T-helper 1 cell treated with Interleukin-12 subunit alpha and Interleukin-12 subunit beta and Interleukin-4 antibody, amounts not matched to agents 30 ng/mL and 1 ng/mL, for 36 hours (primary cell): ENCODE measurements around the gene DYNLT2. TPM values are rescaled to one million over a fixed set of nuclear protein-coding genes. Genes with fewer than 3 reads are reported as not detected.

ENCODE experiments used
- intact Hi-C: fragments of 100-400 bp; cut with micrococcal nuclease; formaldehyde crosslinking; loops from one replicate; pipeline ENCODE4 v1.15.1; 2024
- total RNA-seq: library from RNA; stranded (reverse); gene quantifications from 2 replicates; pipeline ENCODE4 v1.2.3, GENCODE V29; 2022

The DYNLT2 gene, protein sequence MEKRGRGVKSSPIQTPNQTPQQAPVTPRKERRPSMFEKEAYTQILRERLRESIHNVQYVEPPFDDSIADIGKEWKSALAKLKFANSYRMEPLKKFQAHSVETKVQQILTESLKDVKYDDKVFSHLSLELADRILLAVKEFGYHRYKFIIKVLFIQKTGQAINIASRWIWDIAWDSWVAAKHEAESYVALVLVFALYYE
- total RNA-seq, result 2.0 and 2.5 TPM in 2 replicates

DNA sequence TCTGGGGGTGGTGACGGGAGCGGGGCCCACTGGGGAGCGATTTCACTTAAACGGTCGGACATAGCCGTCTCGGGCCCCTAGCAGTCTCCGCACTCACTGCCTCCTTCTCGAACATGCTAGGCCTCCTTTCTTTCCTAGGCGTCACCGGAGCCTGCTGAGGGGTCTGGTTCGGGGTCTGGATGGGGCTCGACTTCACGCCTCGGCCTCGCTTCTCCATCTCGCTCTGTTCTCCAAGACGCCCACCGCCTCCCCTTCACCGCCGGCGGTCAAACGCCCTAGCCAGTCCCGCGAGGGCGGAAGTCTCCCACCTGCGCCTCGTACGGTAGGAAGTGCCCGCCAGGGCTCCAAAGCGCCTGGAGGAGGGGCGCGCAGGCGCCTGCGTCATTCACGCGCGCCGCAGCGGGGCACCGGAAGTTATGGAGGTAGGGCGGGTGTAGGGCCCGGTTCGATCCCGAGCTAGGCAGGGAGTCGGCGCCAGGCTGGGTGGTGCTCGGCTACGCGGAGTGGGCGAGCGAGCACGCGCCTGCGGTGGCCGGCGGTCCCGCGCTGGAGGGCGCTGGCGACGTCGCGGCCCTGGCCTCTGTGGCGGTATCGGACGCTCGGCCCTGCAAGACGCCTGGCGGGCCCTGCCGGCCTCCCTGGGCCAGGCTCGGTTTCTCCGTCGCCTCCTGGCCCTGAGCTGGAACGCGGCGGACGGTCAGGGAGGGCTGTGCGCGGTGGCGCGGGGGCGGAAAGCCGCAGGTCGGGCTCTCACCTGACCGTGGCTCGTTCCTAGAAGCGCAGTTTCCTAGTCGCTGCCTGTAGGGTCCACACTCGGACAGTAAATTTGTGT lies at the start of gene DYNLT2, which contains the start of gene ERMARD:
DYNLT2 (minus strand) TSS at position 331 of the 832 bp plus-strand sequence; CDS start at position 217, 114 bp downstream.
ERMARD (plus strand) TSS at position 381 of the 832 bp plus-strand sequence; CDS start at position 417, 36 bp downstream.
- intact Hi-C loops, result loop anchor here (1.0 kb wide), 9 partner anchors 28 to 856 kb away; partner anchors contain the start of genes C6orf120, PDCD2, TBP and WDR27

DNA sequence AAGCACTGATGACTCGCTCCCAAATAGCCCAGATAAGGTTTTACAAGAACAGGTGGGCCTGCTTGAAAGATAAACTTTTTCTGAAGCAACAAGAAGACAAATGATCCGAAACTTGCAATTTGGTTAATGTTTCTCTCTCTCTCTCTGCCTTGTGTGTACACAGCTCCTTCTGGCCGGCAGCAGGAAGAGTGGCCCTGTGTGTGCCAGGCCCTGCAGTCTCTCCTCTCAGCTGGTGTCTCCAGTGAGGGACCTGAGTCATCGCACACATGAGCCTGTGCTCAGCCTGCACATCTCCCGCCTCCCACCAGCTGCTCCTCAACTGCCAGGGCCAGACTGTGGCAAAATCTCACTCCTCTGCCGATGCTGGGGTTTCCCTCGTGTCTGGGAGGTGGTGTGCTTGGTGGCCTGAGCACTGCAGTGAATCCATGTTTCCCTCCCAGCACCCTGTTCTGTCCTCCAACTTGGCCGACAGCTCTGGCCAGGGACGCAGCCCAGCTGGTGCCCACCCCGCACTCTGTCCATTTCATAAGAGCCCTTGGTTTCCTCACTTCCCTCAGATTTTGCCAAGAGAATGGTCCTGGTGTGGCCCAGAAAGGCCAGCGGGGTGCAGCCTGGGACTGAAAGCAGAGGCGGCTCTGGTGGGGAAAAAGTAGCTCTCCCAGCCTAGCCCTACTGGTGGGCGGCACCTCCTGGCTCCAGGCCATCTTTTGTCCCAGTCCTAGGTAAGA lies 49.5 kb upstream of the DYNLT2 start:
- intact Hi-C loops, result no loop called here

DNA sequence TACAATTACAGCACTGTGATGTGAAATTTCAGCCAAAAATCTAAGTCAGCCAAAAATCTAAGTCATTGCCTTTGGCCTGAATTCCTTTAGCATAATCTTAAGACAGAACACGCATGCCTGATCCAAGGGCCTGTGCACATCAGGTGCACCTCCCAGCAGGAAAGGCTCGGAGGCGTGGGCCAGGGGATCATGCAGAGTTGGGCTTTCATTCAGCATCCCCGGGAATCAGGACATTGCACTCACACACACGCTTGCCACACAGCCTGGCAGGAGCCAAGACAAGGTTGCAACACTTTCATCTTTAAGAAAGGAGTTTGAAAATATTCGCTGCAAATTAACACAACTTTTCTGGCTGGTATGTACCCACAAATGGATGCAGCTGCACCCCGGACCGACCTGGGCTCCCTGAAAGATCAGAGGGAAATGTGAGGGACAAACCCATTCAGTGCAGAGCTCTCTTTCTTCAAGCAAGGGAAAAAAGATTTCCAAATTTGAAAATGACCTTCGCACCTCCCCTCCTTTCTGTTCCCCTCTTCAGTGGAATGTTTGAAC lies 48.8 kb upstream of the DYNLT2 start:
- intact Hi-C loops, result no loop called here

DNA sequence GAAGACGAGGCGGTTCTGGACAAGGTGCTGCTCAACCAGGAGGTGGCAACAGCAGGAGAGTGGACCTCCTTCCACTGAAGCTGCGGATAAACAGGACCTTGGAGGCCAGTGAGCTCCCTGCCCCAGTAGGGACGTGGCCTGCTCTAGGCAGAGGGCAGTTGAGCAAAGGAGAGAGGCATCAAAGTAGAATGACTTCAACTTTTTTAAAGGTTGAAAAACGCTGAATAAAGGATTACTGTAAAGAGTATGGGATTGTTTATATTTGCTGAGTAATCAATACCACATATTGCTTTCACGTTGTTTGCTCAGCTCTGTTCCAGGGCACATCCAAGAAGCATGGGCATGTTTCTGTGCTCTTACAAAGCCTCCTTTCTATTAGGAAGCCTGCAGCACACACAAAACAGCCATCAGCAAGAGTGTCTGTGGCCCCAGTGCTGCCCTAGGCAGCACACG lies 48.1 kb upstream of the DYNLT2 start:
- intact Hi-C loops, result no loop called here

DNA sequence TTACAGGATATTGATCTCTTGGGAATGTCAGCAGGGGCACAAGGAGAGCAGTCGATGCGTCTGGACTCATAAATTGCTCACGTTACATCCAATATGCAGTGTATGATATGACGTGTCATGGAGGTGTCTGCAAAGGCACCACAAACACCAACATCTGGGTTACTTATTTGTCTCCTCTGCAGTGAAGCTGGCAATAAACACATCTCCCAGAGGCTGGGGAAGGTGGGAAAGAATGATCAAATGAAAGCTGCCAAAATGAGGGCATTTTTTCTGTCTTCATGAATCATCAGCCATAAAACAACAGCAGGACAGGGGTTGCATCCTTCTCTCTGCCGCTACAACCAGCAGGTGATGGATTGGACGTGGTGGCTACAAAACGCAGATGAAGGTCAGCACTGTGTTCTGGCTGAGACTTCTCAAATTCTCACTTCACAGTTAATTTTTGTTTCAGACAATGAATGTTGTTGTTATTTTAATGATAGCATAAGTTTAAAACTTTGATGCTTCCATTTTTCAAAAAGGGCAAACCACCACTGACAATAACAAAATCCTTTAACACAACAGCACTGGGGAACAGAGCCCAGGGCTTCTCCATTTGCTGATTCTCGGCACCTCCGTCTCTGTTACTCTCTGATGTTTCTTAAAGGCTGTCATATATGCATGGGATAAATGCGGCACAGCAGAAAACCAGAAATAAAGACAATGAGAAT lies 47.5 kb upstream of the DYNLT2 start:
- intact Hi-C loops, result no loop called here

DNA sequence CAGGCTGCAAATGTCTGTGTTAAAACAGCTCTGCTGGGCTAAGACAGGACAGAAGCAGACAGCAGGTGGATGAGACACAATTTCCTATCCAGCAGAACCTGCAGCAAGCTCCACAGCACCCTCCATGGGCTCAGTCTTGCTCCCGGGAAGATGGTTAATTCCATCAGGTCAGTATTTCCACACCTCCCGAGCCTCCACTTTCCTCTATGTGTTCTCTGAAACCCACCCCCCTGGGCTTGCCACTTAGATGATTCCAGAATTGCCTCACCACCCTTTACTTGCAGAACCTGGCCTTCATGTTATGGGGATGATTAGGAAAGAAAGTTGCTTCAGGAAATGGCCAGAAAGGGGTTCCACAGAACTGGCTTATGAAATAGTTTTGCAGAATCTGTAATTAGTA lies 43.8 kb upstream of the DYNLT2 start:
- intact Hi-C loops, result no loop called here

DNA sequence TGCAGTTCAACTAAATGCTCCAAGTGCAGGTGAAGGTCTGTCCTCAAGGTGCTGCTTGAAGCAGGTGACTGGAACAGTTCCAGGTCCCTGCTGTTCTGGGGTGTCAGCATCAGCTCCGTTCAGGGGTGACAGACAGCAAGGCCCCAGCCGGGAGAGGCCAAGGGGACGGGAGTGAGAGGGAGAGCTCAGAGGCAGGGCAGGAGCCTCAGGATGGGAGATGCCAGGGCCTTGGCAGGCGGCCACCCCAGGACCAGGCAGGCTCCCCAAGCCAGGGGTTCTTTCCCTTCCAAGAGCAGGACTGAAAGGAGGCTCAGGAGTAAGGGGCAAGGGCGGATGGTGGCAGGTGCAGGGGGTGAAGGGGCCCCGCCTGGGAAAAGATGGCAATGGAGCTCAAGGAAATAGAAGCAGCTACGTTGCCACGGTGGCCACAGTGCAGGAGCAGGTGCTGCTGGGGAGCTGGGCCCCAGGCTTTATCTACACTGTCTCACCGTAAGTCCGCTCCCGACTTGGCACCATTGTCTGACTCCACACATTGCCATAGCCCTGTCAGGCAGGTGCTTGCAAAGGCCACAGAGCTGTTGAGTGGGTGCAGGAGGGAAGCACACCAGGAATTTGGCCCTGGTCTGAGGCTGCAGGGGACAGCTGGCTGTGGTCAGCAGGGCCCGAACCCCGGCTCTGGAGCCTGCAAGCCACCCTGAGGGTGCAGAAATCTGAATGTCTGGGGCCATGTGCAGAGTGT lies 43.1 kb upstream of the DYNLT2 start:
- intact Hi-C loops, result loop anchor here (5.0 kb wide), 2 partner anchors 198 to 498 kb away; partner anchors contain the start of gene DLL1

DNA sequence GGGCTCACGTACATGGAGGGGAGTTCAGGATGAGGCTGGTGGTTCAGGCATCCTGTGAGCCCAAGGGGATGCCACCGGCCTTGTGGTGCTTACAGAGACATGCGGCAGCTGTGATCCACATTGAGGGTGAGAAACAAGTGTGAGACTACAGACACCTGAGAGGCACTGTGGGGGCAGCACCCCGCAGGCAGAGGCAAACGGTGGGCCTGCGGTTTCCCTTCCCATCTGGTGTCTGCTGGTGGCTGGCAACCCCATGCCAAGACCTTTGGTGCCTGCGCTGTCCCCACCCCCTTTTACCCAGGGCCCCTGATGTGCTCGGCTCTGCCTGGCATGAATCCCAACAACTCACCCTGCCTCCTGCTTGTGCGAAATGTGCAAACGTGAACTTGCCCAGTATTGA lies 42.0 kb upstream of the DYNLT2 start:
- intact Hi-C loops, result loop anchor here (5.0 kb wide), 2 partner anchors 199 to 499 kb away; partner anchors contain the start of gene DLL1

DNA sequence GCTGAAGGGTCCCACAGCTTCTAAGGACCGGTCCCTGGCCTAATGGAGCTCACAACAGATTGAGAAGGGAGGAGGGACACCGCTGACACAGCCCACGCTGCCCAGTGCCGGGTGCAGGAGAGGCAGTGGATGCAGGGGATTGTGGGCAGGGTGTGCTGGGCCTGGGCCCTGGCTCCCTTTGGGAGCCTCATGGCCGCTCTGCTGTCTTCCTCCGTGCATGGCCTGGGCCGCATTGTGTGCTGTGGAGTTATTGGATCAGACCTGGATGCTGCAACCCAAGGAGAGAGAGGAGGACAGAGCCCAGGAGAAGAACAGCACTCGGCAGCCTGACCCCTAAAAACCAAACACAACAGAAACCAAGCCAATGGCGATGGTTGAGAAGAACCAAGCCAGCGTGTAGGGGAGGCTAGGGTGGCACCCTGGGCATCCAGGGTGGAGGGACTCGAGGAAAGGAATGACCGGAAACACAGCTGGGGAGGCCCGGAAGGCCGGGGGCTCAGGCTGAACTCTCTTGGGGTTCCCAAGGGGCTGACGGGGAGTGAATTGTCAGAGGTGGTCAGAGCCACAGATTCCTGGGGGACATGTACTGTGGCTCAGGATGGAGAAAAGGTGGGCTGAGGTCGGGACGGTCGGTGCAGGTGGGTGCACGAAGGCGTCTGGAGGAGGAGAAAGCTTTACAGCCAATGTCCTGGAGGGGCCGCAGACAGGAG lies 41.1 kb upstream of the DYNLT2 start:
- intact Hi-C loops, result loop anchor here (5.0 kb wide), 2 partner anchors 200 to 500 kb away; partner anchors contain the start of gene DLL1

DNA sequence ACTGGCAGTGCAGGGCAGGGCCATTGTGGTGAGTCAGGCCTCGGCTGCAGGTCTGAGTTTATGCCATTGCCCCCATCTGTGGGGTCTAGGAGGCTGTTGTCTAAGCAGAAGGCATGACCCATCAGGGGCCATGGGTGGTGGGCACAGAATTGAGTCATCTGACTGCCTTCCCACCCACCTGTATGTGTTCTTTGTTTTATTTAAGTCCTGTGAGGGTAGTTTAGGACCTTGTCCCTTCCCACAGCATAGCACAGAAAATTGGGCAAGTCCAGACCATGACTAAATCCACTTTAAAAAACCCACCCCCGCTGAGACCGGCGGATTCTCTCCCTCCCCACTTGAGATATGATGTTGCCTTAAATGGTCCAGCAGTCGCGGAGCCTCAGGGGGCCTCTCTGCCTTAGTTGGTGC lies 40.4 kb upstream of the DYNLT2 start:
- intact Hi-C loops, result loop anchor here (2.0 to 5.0 kb wide), 4 partner anchors 71 to 897 kb away; partner anchors contain the start of gene DLL1

DNA sequence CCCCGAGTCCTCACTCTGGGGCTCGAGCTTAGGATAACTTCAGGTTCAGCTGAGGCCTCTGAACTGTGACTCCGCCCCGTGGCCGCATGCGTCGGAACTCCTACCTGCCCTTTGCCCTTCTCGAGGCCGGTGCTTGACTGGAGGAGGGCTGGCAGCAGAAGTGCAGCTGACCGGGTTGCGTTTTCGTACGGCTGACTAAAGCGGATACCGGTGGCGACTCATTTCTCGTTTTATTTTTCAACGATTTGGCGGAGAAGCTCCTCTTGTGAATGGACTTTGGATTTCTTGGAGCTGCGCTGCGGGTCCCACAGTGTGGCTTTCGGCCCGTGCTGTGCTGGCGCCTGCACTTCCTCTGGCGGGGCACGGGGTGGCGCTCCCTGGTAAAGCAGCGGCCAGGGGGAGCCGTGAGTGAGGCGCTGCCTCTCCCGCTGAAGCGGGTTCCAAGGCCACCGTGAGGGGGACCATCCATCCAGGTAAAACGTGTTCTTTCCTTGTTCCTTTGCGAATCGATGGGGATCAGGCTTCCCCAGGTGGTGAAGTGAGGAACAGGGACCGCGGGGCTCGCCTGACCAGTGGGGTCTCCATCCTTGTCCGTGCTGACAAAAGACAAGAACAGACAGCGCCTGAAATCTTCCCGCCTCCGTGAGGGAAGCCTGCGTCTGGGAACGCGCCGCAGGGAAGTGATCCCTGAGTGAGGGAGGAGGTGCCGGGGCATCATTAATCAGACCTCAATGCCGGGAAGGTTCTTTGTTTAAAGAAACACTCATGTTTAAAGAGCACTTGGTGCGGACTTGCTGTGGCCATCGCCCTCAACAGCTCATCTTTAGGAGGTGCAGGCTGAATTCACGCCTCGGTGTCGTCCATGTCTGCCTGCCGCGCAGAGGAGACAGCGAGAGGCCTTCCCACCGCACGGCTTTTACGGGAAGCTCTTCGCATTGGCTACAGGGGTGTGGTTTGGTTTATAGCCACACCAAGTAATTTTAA lies 38.9 kb upstream of the DYNLT2 start:
- intact Hi-C loops, result loop anchor here (1.0 to 5.0 kb wide), 10 partner anchors 39 to 895 kb away; partner anchors contain the start of genes DLL1, DYNLT2, ERMARD and PDCD2

DNA sequence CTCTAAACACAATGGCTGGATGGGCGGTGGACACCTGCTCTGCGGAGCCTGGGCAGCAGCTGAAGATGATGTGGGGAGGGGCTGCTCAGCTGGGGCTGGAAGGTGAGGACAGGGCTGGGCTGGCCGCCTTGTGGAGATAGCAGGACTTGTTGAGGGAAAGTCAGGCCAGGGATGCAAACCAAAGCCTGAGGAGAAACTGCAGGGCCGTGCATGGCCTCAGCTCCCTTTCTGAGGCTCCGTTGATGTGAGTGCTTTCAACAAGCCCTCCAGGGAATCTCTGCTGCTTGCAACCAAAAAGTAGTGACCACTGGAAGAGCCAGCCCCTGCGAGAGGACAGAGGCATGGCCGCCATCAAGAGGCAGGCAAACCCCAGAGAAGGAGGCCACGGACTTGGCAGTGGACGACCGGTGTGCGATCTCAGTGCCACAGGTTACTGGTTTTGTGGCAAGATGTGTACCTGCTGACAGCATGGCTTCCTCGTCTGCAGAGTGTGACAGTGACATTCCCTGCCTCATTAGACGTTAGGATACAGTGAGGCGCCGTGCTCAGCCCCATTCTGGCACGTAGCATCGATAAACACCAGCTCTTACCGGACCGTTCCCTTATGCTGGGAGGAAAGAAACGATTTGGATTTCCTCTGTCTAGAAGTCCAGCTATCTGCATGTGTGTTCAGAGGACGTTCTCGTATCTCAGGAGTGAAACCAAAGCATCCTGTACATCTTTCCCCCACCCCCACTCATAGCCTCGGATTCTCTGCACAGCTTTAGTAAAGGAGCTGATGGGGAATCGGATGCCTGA lies 38.0 kb upstream of the DYNLT2 start:
- intact Hi-C loops, result no loop called here

DNA sequence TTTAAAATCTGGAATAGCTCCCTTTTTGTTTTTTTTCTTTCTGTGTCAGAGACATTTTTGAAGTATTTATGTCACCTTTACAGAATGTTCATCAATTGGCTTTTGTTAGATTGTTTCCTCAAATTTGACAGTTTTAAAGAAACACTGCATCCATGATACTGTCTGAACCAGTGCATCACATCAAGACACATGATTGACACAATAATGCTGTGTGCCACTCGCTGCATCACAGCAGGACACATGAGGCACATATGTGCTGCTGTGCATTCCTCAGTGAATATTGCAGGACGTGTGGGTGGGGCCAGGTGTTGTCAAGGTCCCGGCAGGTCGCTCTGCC lies 37.4 kb upstream of the DYNLT2 start:
- intact Hi-C loops, result no loop called here

DNA sequence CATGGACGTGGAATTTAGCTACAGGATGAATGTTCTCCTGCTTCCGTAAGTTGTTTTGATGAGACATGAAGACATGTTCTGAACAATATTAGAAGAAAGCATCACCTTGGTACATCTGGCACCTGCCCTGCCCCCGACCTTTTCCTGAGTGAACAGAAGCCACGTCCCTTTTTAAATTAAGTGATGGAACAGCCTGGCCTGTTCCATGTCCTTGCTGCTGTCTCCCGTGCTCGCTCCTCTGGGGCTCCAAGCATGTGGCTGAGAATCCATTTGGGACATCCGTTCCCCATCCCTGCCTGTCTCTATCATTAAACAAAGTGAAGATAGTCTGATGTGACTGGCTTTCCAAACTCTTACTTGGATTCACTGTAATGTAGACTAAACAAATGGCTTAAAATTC lies 36.4 kb upstream of the DYNLT2 start:
- intact Hi-C loops, result no loop called here

DNA sequence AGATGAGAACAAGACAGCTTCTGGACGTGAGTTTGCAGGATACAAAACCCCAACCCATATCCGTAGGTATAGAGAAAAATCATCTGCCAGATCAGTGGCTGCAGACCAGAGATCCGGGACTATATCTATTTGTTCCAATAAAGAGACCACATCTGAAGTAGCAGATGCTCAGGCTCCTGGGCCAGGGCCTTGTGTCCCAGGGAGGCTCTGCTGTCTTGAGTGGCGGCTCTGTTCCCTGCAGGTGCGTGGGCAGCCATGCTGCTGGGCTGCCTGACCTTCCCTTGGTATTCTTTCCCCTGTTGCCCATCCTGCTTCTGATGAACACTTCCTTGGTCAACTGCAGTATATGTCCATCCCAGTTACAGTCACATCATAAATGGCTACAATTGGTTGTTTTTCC lies 35.0 kb upstream of the DYNLT2 start:
- intact Hi-C loops, result no loop called here

DNA sequence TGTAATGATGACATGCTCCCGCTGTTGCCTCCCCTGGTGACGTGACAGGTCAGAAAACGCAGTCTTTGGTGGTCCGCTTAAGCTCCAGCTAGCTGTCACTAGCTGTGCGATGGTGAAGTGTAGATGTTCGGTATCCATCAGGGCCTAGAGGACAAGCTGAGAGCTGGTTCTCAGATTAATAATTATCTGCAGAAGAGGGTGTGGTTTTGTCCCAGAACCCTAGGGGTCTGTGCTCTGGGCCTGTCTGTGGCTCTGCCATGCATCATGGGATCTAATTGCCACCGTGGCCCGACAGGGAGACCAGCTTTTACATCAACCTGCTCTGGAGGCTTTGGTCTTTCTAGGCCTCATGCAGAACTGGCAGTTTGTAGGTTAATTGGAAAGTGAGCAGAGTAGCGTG lies 34.2 kb upstream of the DYNLT2 start:
- intact Hi-C loops, result no loop called here

DNA sequence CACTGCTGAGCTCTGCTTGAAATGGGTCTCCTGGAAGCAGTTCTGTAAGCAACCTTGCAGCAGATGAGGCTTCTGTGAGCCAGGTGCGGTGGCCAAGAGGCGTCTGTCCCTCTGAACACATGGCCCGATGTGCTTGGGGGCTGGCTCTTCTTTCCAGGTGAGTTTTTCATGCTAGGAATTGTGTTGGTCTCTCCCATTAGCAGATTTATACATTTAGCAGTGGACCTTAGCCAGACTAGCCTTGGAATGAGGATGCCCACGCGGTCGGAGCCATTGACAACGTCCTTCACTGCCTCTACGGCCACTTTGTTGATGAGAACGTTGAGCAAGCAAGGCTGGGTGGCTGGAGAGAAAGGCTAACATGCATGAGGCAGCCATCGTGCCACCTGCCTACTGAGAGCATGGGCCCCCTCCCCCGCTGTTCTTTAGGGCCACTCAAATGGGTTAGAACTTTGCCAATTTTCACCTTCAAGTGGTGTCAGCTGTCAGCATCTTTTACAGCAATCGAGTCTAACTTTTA lies 33.5 kb upstream of the DYNLT2 start:
- intact Hi-C loops, result no loop called here
